K562 (cell line): ENCODE measurements around the gene TENM3.

Experiments
- CEBPZ ChIP-seq: fragments of 150-350 bp; IDR thresholded peaks from 2 replicates; pipeline ENCODE4 v1.6.1; 2014; ENCODE audit warnings: low read depth, mild to moderate bottlenecking, low read length, borderline replicate concordance
- CHD1 ChIP-seq: fragments of 200-600 bp; sonication (generic); IDR thresholded peaks from one replicate; pipeline ENCODE4 v1.6.1; 2012; ENCODE audit warnings: mild to moderate bottlenecking, moderate library complexity, low read length, inconsistent platforms
- FOXJ3 ChIP-seq: sonication (generic); formaldehyde crosslinking; IDR thresholded peaks from 2 replicates; pipeline ENCODE4 v1.4.0; 2020; ENCODE audit warnings: mild to moderate bottlenecking, missing genetic modification reagents
- GATAD2A ChIP-seq: fragments of 450-650 bp; IDR thresholded peaks from 2 replicates; pipeline ENCODE4 v1.6.1; 2017
- HMG20B ChIP-seq: fragments of 250-450 bp; sonication (Bioruptor Pico); IDR thresholded peaks from 2 replicates; pipeline ENCODE4 v1.5.0; 2021; ENCODE audit warnings: mild to moderate bottlenecking
- LARP7 ChIP-seq: fragments of 450-650 bp; IDR thresholded peaks from 2 replicates; pipeline ENCODE4 v1.6.1; 2016
- MEF2A ChIP-seq: IDR thresholded peaks from 2 replicates; pipeline ENCODE4 v1.6.1; 2011; ENCODE audit warnings: low read depth, mild to moderate bottlenecking, low read length, moderate library complexity; ENCODE audit not compliant: control insufficient read depth
- NCOA2 ChIP-seq, 2 experiments: fragments of 450-650 bp; IDR thresholded peaks; 2 replicates each; pipeline ENCODE4 v1.6.1; 2018; ENCODE audit warnings: mild to moderate bottlenecking in 2 of 2, moderate library complexity in 1 of 2; ENCODE audit not compliant: partially characterized antibody in 2 of 2
- SIRT6 ChIP-seq: IDR thresholded peaks from one replicate; pipeline ENCODE4 v1.6.1; 2012; ENCODE audit warnings: low read depth, mild to moderate bottlenecking, control low read depth, inconsistent platforms, low read length, moderate library complexity
- ZNF24 ChIP-seq: fragments of 450-650 bp; IDR thresholded peaks from 2 replicates; pipeline ENCODE4 v1.6.1; 2016
- ZNF263 ChIP-seq: sonication (generic); formaldehyde crosslinking; IDR thresholded peaks from 2 replicates; pipeline ENCODE4 v1.8.0; 2022; ENCODE audit warnings: mild to moderate bottlenecking, missing genetic modification reagents, borderline replicate concordance
- ZNF639 ChIP-seq, 2 experiments: fragments of 200-800 bp in 1 of 2; sonication (Bioruptor generic) in 1 of 2; sonication (generic) in 1 of 2; formaldehyde crosslinking in 1 of 2; IDR thresholded peaks in 1 of 2; conservative IDR thresholded peaks in 1 of 2; 2 replicates each; pipeline versions ENCODE4 v1.5.0 to v1.6.1; 2016 to 2020; ENCODE audit warnings: missing compliant biosample characterization in 1 of 2, missing genetic modification characterization in 1 of 2, missing genetic modification reagents in 1 of 2

- TF ChIP-seq FOXJ3 (no peak), MEF2A (no peak), NCOA2 (IDR thresholded peaks at IDR 0.05; ENCODE audit: partially characterized antibody in 2 of 2) (no peak), CHD1 (no peak), HMG20B (CRISPR knock-in tag) (no peak), GATAD2A (no peak), ZNF263 (CRISPR knock-in tag) (no peak), CEBPZ (no peak), ZNF24 (no peak), ZNF639 (CRISPR knock-in tag; conservative IDR thresholded peaks at IDR 0.05 in 1 of 2, IDR thresholded peaks at IDR 0.05 in 1 of 2) (no peak), LARP7 (no peak), SIRT6 (no peak)
Measured at GRCh38 chr4:182604161-182604622, 361.0 kb downstream of the TENM3 start.
